Aorta (tissue), 5 donors: ENCODE measurements around the gene PUM2. TPM values are rescaled to one million over a fixed set of nuclear protein-coding genes. Genes with fewer than 3 reads are reported as not detected.
A peak's percentile ranks its signal among the peaks of the same experiment; 100 is the strongest.

Experiments used
- ATAC-seq: fragments of 200-7000 bp; cut with Tn5 transposase; one replicate; pipeline ENCODE4 v1.9.1; 2022; ENCODE audit warnings: moderate library complexity; ENCODE audit not compliant: low FRiP score
- DNase-seq, 2 donors: peaks; one replicate each; pipeline ENCODE4 v3.0.0-alpha.2; 2020
- H3K27ac ChIP-seq, 2 donors: one replicate each; pipeline ENCODE4 v1.5.1; 2013; ENCODE audit warnings: low read length in 2 of 2, mild to moderate bottlenecking in 2 of 2, moderate library complexity in 2 of 2, control low read depth in 1 of 2, inconsistent platforms in 1 of 2, low read depth in 1 of 2
- H3K27me3 ChIP-seq, 2 donors: one replicate each; pipeline ENCODE4 v1.6.1; 2013; ENCODE audit warnings: control low read depth in 1 of 2, low read length in 1 of 2, mild to moderate bottlenecking in 1 of 2, moderate library complexity in 1 of 2; ENCODE audit not compliant: insufficient read depth in 2 of 2, control insufficient read depth in 1 of 2
- H3K36me3 ChIP-seq, 2 donors: one replicate each; pipeline ENCODE4 v1.6.1; 2013; ENCODE audit warnings: control low read depth in 1 of 2, low read length in 1 of 2, mild to moderate bottlenecking in 1 of 2; ENCODE audit not compliant: insufficient read depth in 2 of 2, control insufficient read depth in 1 of 2
- H3K4me1 ChIP-seq, 2 donors: one replicate each; pipeline ENCODE4 v1.6.1; 2013; ENCODE audit warnings: low read length in 2 of 2, control low read depth in 1 of 2, mild to moderate bottlenecking in 1 of 2, moderate library complexity in 1 of 2; ENCODE audit not compliant: insufficient read depth in 2 of 2, control insufficient read depth in 1 of 2
- H3K4me3 ChIP-seq, 2 donors: one replicate each; pipeline ENCODE4 v1.5.1; 2013; ENCODE audit warnings: low read length in 2 of 2, control low read depth in 1 of 2, mild to moderate bottlenecking in 1 of 2
- H3K9me3 ChIP-seq: one replicate; pipeline ENCODE4 v1.6.1; 2013; ENCODE audit warnings: mild to moderate bottlenecking, low read length; ENCODE audit not compliant: control insufficient read depth
- WGBS, 2 donors: extraction: QIAGEN DNeasy Blood & Tissue Kit; methylation state at CpG; one replicate each; pipeline ENCODE4 v1.1.7; 2013; 5-methylcytosine and 5-hydroxymethylcytosine counted together
- intact Hi-C, 2 donors: fragments of 100-400 bp; cut with DNase I; formaldehyde crosslinking; loops; one replicate each; pipeline versions ENCODE4 v1.14.2 to v1.15.0; 2022
- polyA plus RNA-seq, 2 donors: library from polyadenylated mRNA; stranded (reverse); fragments of 200-250 nt; gene quantifications; one replicate each; pipeline ENCODE4 v1.2.3, GENCODE V29; 2013
- total RNA-seq, 2 donors: library from RNA; stranded (reverse); fragmentation: NEBNext Ultra II Directional; extraction: Animal tissue kit (Norgen Biotek cat#: 25700); gene quantifications; one replicate each; pipeline ENCODE4 v1.2.1, GENCODE V29; 2021
- donor health status: healthy with polysubstance abuse.
- donor health status: Bipolar disorder and iron deficiency.
- donor health status: DM: no; HTN: no; CAD: no.
- donor health status: DM: no; HTN: no; CAD: no.
- donor health status: DM: yes; HTN: yes; CAD: no.

Gene PUM2
- total and polyA plus RNA-seq, 4 donors, result 21.3 to 104 (median 57.2) TPM

GRCh38 chr2:20339012-20339411, 11.6 kb downstream of the PUM2 start:
- ATAC-seq (no peak), DNase-seq (no peak)
- Histone ChIP-seq H3K36me3 (no peaks in the 10 kb centered on the region), H3K27ac (no peak overlapping the region), H3K4me3 (no peak overlapping the region), H3K27me3 (no peaks in the 10 kb centered on the region), H3K4me1 (no peaks in the 10 kb centered on the region), H3K9me3 (no peaks in the 10 kb centered on the region)
- intact Hi-C loops, result no loop called here
- WGBS, 2 donors, result 48 to 54% methylated on average over 1 of the region's 1 CpG

GRCh38 chr2:20334605-20335203, 15.9 kb downstream of the PUM2 start:
- Histone ChIP-seq H3K9me3 (no peaks in the 10 kb centered on the region), H3K27ac (no peak overlapping the region), H3K36me3 (no peaks in the 10 kb centered on the region), H3K4me3 (no peak overlapping the region), H3K4me1 (no peaks in the 10 kb centered on the region), H3K27me3 (no peaks in the 10 kb centered on the region)
- intact Hi-C loops, result no loop called here
- ATAC-seq (no peak), DNase-seq (no peak)
- WGBS, 2 donors, result 73 to 77% methylated on average over 5 of the region's 5 CpGs

- DNase-seq, result no peak
- intact Hi-C loops, result no loop called here
- no peak overlapping the region for H3K4me3 ChIP-seq
- no peak overlapping the region for H3K27ac ChIP-seq
- H3K4me1 ChIP-seq, result no peaks in the 10 kb centered on the region
- no peaks in the 10 kb centered on the region for H3K9me3 ChIP-seq
- no peak for ATAC-seq
- no peaks in the 10 kb centered on the region for H3K36me3 ChIP-seq
- WGBS, 2 donors, result 81 to 83% methylated on average over 4 of the region's 4 CpGs
- no peaks in the 10 kb centered on the region for H3K27me3 ChIP-seq
Observed at GRCh38 chr2:20333738-20334137, 16.9 kb downstream of the PUM2 start.

- 86 to 93% methylated on average over 3 of the region's 3 CpGs for WGBS, 2 donors
- Histone ChIP-seq H3K4me3 (no peak overlapping the region), H3K27ac (no peak overlapping the region), H3K4me1 (peaks cover 0 to under 1% of the 10 kb centered on the region in 2 donors), H3K9me3 (no peaks in the 10 kb centered on the region), H3K27me3 (no peaks in the 10 kb centered on the region), H3K36me3 (no peaks in the 10 kb centered on the region)
- intact Hi-C loops, result no loop called here
- no peak for ATAC-seq
- DNase-seq, result no peak
Observed at GRCh38 chr2:20330192-20330591, 20.5 kb downstream of the PUM2 start.

- H3K4me1 ChIP-seq, result peaks cover 0 to 4% of the 10 kb centered on the region in 2 donors
- no peak overlapping the region for H3K27ac ChIP-seq
Observed at GRCh38 chr2:20327370-20327769, 23.3 kb downstream of the PUM2 start.

GRCh38 chr2:20326163-20326780, 24.4 kb downstream of the PUM2 start:
- Histone ChIP-seq H3K27ac (no peak overlapping the region), H3K36me3 (no peaks in the 10 kb centered on the region), H3K4me1 (peaks cover 0 to 4% of the 10 kb centered on the region in 2 donors), H3K9me3 (no peaks in the 10 kb centered on the region), H3K27me3 (no peaks in the 10 kb centered on the region), H3K4me3 (no peak overlapping the region)
- ATAC-seq, result peak; percentile 68
- intact Hi-C loops, result no loop called here
- DNase-seq, result no peak
- WGBS, 2 donors, result 58 to 59% methylated on average over 4 of the region's 4 CpGs

More at GRCh38 chr2:20327370-20327769, 23.3 kb downstream of the PUM2 start:
- H3K36me3 ChIP-seq, result no peaks in the 10 kb centered on the region
- intact Hi-C loops, result no loop called here
- DNase-seq (no peak), ATAC-seq (no peak)
- no peaks in the 10 kb centered on the region for H3K27me3 ChIP-seq
- 10 to 17% methylated on average over 1 of the region's 1 CpG for WGBS, 2 donors
- no peaks in the 10 kb centered on the region for H3K9me3 ChIP-seq
- H3K4me3 ChIP-seq, result no peak overlapping the region

- no peak overlapping the region for H3K27ac ChIP-seq
- H3K4me3 ChIP-seq, result no peak overlapping the region
- WGBS, 2 donors, result 94 to 95% methylated on average over 11 of the region's 11 CpGs
- no peaks in the 10 kb centered on the region for H3K36me3 ChIP-seq
- no peak for DNase-seq
- ATAC-seq, result no peak
- peaks cover 0 to 4% of the 10 kb centered on the region in 2 donors for H3K4me1 ChIP-seq
- intact Hi-C loops, result no loop called here
- no peaks in the 10 kb centered on the region for H3K27me3 ChIP-seq
- H3K9me3 ChIP-seq, result no peaks in the 10 kb centered on the region
Observed at GRCh38 chr2:20322527-20323300, 27.9 kb downstream of the PUM2 start.

GRCh38 chr2:20317690-20318089, 33.0 kb downstream of the PUM2 start:
- peaks cover 0 to 5% of the 10 kb centered on the region in 2 donors for H3K36me3 ChIP-seq

More at GRCh38 chr2:20317690-20318089, 33.0 kb downstream of the PUM2 start:
- Histone ChIP-seq H3K27me3 (no peaks in the 10 kb centered on the region), H3K4me3 (no peak overlapping the region), H3K4me1 (peaks cover 0 to 2% of the 10 kb centered on the region in 2 donors), H3K27ac (no peak overlapping the region), H3K9me3 (no peaks in the 10 kb centered on the region)
- DNase-seq (no peak), ATAC-seq (no peak)
- WGBS, 2 donors, result 95 to 100% methylated on average over 3 of the region's 3 CpGs
- intact Hi-C loops, result no loop called here
